PC-3 (cell line): ENCODE results near the gene OR10AD1. TPM values are rescaled to one million over a fixed set of nuclear protein-coding genes. Genes with fewer than 3 reads are reported as not detected.
A peak's percentile ranks its signal among the peaks of the same experiment; 100 is the strongest.

Source experiments
- ATAC-seq: fragments of 200-7000 bp; cut with Tn5 transposase; 2 replicates; pipeline ENCODE4 v1.9.1; 2020; ENCODE audit warnings: mild to moderate bottlenecking, moderate library complexity
- BruUV-seq: library from RNA; stranded (reverse); fragments of 400-500 nt; replicated peaks from 2 replicates; lab custom pipeline; 2021; lab: Mats Ljungman, UMichigan
- CTCF ChIA-PET: fragments of 300-600 bp; sonication (Branson Sonifier 250); formaldehyde crosslinking; loops from one replicate; lab custom pipeline; 2022; ENCODE audit warnings: antibody characterized with exemption; lab: Charles Lee
- POLR2A ChIA-PET: fragments of 300-600 bp; sonication (Branson Sonifier 250); formaldehyde crosslinking; loops from one replicate; lab custom pipeline; 2022; ENCODE audit warnings: antibody characterized with exemption; ENCODE audit not compliant: unreplicated experiment; lab: Charles Lee
- DNase-seq: peaks from one replicate; pipeline ENCODE4 v3.0.0-alpha.2; 2015
- H2AFZ ChIP-seq: fragments of 300-600 bp; sonication (generic); 2 replicates; pipeline ENCODE4 v1.6.0; 2016; ENCODE audit warnings: antibody characterized with exemption, low read length
- H3F3A ChIP-seq: fragments of 300-600 bp; sonication (generic); one replicate; pipeline ENCODE4 v1.6.0; 2017; ENCODE audit warnings: antibody characterized with exemption, low read length, control low read depth, mild to moderate bottlenecking; ENCODE audit not compliant: unreplicated experiment
- H3K27ac ChIP-seq: fragments of 300-600 bp; sonication (generic); 2 replicates; pipeline ENCODE4 v1.5.1; 2016; ENCODE audit warnings: mild to moderate bottlenecking, low read length
- H3K27me3 ChIP-seq: fragments of 300-600 bp; sonication (generic); 2 replicates; pipeline ENCODE4 v1.6.1; 2016; ENCODE audit warnings: low read length, mixed read lengths
- H3K36me3 ChIP-seq: fragments of 300-600 bp; sonication (generic); 2 replicates; pipeline ENCODE4 v1.6.1; 2016; ENCODE audit warnings: low read depth, mixed run types, low read length, mixed read lengths
- H3K4me1 ChIP-seq: fragments of 300-600 bp; sonication (generic); 2 replicates; pipeline ENCODE4 v1.5.1; 2016; ENCODE audit warnings: low read length; ENCODE audit not compliant: insufficient read depth
- H3K4me2 ChIP-seq: fragments of 300-600 bp; sonication (generic); 2 replicates; pipeline ENCODE4 v1.6.0; 2016; ENCODE audit warnings: low read length
- H3K4me3 ChIP-seq: fragments of 300-600 bp; sonication (generic); 2 replicates; pipeline ENCODE4 v1.5.1; 2016; ENCODE audit warnings: mild to moderate bottlenecking, low read length, mixed read lengths
- H3K79me2 ChIP-seq: fragments of 300-600 bp; sonication (generic); 2 replicates; pipeline ENCODE4 v1.6.1; 2017; ENCODE audit warnings: low read length, mixed read lengths
- H3K9ac ChIP-seq: fragments of 300-600 bp; sonication (generic); 2 replicates; pipeline ENCODE4 v1.6.0; 2016; ENCODE audit warnings: mild to moderate bottlenecking, low read length
- H3K9me2 ChIP-seq: fragments of 300-600 bp; sonication (generic); replicated peaks from 2 replicates; pipeline ENCODE4 v1.6.1; 2016; ENCODE audit warnings: mixed run types, low read length, mixed read lengths
- H3K9me3 ChIP-seq: fragments of 300-600 bp; sonication (generic); 2 replicates; pipeline ENCODE4 v1.6.1; 2016; ENCODE audit warnings: low read length, mixed read lengths
- H4K20me1 ChIP-seq: fragments of 300-600 bp; sonication (generic); 2 replicates; pipeline ENCODE4 v1.6.1; 2016; ENCODE audit warnings: low read length, mixed read lengths
- CTCF ChIP-seq: fragments of 300-600 bp; sonication (generic); conservative IDR thresholded peaks from 2 replicates; pipeline ENCODE4 v1.5.1; 2017; ENCODE audit warnings: antibody characterized with exemption, low read depth, mild to moderate bottlenecking, low read length
- EZH2 ChIP-seq: fragments of 300-600 bp; sonication (generic); IDR thresholded peaks from one replicate; pipeline ENCODE4 v1.6.1; 2017; ENCODE audit warnings: antibody characterized with exemption, mild to moderate bottlenecking, low read length; ENCODE audit not compliant: unreplicated experiment
- EZH2phosphoT487 ChIP-seq: fragments of 300-600 bp; sonication (generic); IDR thresholded peaks from 2 replicates; pipeline ENCODE4 v1.6.1; 2018; ENCODE audit warnings: mild to moderate bottlenecking, antibody characterized with exemption, low read length, borderline replicate concordance
- intact Hi-C: fragments of 100-400 bp; cut with micrococcal nuclease; formaldehyde crosslinking; loops from 2 replicates; pipeline ENCODE4 v1.9.0; 2023
- total RNA-seq: library from RNA; depleted of rRNA; stranded (reverse); fragments of >200 nt; gene quantifications from 2 replicates; pipeline ENCODE4 v1.2.3, GENCODE V29; 2014

The OR10AD1 gene
- total RNA-seq, 1 experiment from 2014 or later = not detected

GRCh38 chr12:48183091-48183875 is 19.8 kb downstream of the OR10AD1 start, which contains the start of gene CCDC184:
Gene CCDC184 (plus strand): TSS chr12:48183644. CDS start chr12:48184123, 479 bp downstream.
- Histone ChIP-seq H3K9ac (no peak within 1 kb of the TSS), H2AFZ (peak within 1 kb of the TSS; percentile 68), H4K20me1 (no peaks in the 10 kb centered on the region), H3K79me2 (no peaks in the 10 kb centered on the region), H3K9me3 (no peaks in the 10 kb centered on the region), H3K4me2 (peak within 1 kb of the TSS; percentile 80), H3K27me3 (peaks cover 45% of the 10 kb centered on the region), H3K36me3 (no peaks in the 10 kb centered on the region), H3K9me2 (no peaks in the 10 kb centered on the region), H3K27ac (no peak within 1 kb of the TSS), H3K4me3 (peak within 1 kb of the TSS; percentile 56), H3F3A (no peaks in the 10 kb centered on the region), H3K4me1 (peaks cover 13% of the 10 kb centered on the region)
- ATAC-seq (peak; percentile 51), DNase-seq (peak; percentile 15)
- intact Hi-C loops = loop anchor here (10.0 kb wide), 1 partner anchor 278 kb away; the partner anchor contains the start of gene VDR
- BruUV-seq = no TSS peak
- ChIA-PET CTCF (no interaction called here), POLR2A (interaction anchor here (0.7 kb wide), 1 partner anchor 273 kb away, joined by 3 read pairs; no protein-coding TSS in a partner anchor)
- TF ChIP-seq EZH2phosphoT487 = no peak
- TF ChIP-seq CTCF = peak; percentile 42
- no peak for TF ChIP-seq EZH2

- no peaks in the 10 kb centered on the region for H3K9me3 ChIP-seq
- peaks cover 13% of the 10 kb centered on the region for H3K4me1 ChIP-seq
- peak overlapping the region; percentile 68 for H2AFZ ChIP-seq
- H3K4me2 ChIP-seq = peak overlapping the region; percentile 80
- H3K27ac ChIP-seq = no peak overlapping the region
- DNase-seq = no peak
- no peak for TF ChIP-seq EZH2phosphoT487
- no peak for TF ChIP-seq CTCF
- no peak for TF ChIP-seq EZH2
- CTCF ChIA-PET = no interaction called here
- H3K36me3 ChIP-seq = no peaks in the 10 kb centered on the region
- intact Hi-C loops = loop anchor here (10.0 kb wide), 1 partner anchor 278 kb away; the partner anchor contains the start of gene VDR
- no peaks in the 10 kb centered on the region for H3F3A ChIP-seq
- peak overlapping the region; percentile 56 for H3K4me3 ChIP-seq
- POLR2A ChIA-PET = no interaction called here
- H3K79me2 ChIP-seq = no peaks in the 10 kb centered on the region
- BruUV-seq = no TSS peak
- H3K9ac ChIP-seq = no peak overlapping the region
- peaks cover 52% of the 10 kb centered on the region for H3K27me3 ChIP-seq
- no peaks in the 10 kb centered on the region for H4K20me1 ChIP-seq
- H3K9me2 ChIP-seq = no peaks in the 10 kb centered on the region
- no peak for ATAC-seq
These were observed 20.5 kb downstream of the OR10AD1 start for GRCh38 chr12:48182631-48183030.
